Gastrocnemius medialis (tissue), 4 donors: ENCODE data around the gene TRIP12.

Experiments used
- CTCF ChIP-seq, 5 experiments: fragments of 450-650 bp in 3 of 5; fragments of 200-600 bp in 2 of 5; sonication (generic) in 2 of 5; IDR thresholded peaks in 4 of 5; conservative IDR thresholded peaks in 1 of 5; 1 replicate in 4 of 5; 2 replicates in 1 of 5; pipeline ENCODE4 v1.5.1; 2016 to 2019; ENCODE audit warnings: antibody characterized with exemption in 5 of 5, mild to moderate bottlenecking in 3 of 5, moderate library complexity in 3 of 5
- POLR2A ChIP-seq, 2 donors: fragments of 450-650 bp; IDR thresholded peaks; one replicate each; pipeline ENCODE4 v1.6.1; 2017; ENCODE audit warnings: antibody characterized with exemption in 2 of 2, mild to moderate bottlenecking in 2 of 2, moderate library complexity in 2 of 2

GRCh38 chr2:229719926-229720647, 201.7 kb downstream of the TRIP12 start:
- no peak for TF ChIP-seq CTCF (IDR thresholded peaks at IDR 0.05 in 4 of 5, conservative IDR thresholded peaks at IDR 0.05 in 1 of 5)
- TF ChIP-seq POLR2A (IDR thresholded peaks at IDR 0.05), result no peak
